Tongue (tissue), 2 donors: Measurements from ENCODE around the gene AQP7. TPM values are rescaled to one million over a fixed set of nuclear protein-coding genes. Genes with fewer than 3 reads are reported as not detected.
"Not testable (repeated sequence)": the region's sequence is repeated elsewhere in the genome, so short reads cannot be mapped to it uniquely, and the experiment has no call there.

Source experiments
- DNase-seq: peaks from one replicate; pipeline ENCODE4 v3.0.0-alpha.2; 2015
- total RNA-seq: library from RNA; depleted of rRNA; stranded (reverse); fragments of >200 nt; gene quantifications from one replicate; pipeline ENCODE4 v1.2.3, GENCODE V29; 2014

AQP7 gene
- 8.4 TPM for total RNA-seq

DNA sequence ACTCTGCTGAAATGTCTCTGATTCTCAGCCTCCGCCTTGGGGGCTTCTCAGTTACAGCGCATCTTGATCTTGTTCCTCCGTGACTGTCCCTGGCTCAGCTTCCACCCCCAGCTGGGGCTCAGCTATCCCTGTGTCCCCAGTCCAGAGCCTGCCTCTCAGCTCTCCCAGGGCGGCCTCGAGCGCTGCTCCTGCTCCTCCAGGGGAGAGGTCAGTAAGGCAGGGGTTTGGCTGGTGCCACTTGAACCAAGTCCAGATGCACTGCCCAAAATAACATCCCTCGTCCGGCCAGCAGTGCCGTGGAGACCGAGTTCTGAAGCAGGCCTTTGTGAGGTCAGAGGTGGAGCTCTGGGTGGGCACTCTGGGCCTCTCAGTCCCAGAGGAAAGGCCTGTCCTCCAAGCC lies at the start of gene AQP7:
Gene AQP7, minus strand, starts transcription at position 198 of the 400 bp plus-strand sequence. CDS start 1,306 bp downstream, outside the sequence.
- DNase-seq: not testable (repeated sequence)

DNA sequence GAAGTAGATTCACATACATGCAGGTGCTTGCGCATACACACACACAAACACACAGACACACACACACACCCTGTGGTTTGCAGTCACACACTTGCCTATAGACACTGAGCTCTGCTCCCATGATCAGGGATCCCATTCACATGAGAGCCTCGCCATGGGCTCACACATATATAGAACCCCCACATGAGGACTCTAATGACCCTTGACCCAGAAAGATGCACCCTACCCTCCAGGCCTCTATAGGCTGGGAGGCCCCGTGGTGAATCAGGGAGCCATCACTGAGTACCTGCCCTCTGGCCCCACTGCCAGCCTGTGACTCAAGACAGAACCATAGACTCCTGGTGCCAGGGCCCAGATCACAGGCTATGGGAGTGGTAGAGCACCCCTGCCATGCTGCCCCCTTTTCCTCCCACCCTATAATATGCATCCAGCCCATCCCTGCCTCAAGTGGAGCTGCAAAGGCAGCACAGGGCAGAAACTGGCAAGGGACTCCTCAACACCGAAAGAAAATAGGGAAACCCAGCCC lies 48.3 kb upstream of the AQP7 start:
- DNase-seq: no peak

GRCh38 chr9:33449715-33450114 lies 47.3 kb upstream of the AQP7 start:
- no peak for DNase-seq

DNA sequence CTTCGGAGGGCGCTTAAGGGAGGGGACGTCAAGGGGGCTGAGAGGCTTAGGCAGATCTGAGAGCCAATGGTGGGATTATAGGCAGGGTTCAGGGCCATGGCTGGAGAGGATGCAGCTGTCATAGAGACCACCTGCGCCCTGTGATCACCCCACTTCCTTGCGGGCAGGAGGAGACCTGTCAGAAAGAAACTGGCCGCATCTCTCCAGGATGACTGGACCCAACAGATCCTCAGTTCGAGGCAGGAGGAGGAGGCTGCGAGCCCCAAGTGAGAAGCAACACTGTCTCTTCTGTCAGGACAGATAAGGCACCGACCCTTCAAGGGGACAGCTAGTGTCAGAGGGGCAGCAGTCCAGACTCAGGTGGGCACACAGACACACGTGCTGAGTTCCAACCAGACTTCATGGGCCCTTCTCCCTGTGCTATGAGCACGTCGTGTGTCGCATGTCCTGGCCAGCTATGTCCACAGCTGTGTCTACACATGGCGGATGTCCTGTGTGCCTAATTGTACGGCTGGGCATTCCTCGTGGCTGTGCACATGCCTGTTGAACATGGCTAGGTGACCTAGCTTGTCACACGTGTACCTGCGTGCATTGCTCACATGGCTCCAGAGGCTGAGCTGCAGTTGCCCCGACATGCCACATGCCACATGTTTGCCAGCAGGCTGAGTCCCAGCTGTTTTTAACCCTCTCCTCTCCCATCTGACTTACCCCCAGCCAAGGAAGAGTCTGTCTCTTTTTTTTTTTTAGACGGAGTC lies 45.6 kb upstream of the AQP7 start:
- peak; percentile 42 for DNase-seq

DNA sequence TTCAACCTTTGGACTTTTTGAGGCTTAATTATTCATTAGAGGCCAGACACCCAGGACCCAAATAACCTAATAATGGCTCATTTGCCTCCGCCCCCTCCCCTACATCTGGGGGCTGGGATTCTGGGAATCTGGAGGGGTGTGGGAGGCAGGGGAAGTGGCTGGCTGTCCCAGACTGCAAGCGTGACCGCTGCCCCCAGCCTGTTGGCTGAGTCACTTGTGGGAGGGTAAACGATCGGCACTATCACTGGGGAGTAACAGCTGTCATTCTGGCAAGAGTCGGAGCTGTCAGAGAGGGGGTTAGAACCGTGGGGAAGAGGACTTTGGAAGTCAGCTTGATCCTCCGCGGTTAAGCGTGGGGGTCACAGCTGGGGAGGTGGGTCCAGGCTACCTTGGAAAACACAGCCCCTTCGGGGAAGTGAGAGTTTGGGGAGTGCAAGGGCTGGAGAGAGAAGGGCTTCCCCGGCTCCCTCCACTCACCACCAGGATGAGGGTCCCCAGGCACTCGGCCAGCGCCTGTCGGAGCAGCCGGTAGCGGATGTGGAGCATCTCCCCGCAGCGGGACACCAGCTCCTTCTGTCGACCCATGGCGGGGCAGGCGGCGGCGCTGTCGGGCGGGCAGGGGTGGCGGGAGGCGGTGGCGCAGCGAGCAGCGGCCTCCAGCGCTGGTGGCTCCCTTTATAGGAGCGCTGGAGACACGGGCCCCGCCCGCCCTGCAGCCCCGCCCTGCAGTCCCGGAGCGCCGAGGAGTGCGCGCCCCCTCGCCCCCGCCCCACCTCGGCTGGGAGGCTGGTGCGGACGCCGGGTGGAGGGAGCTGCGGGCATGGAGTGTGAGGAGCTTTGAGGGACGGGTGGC lies 44.8 kb upstream of the AQP7 start, which contains the start of gene AQP3:
Gene AQP3, minus strand, starts transcription at position 648 of the 853 bp plus-strand sequence. Its CDS starts 63 bp downstream, at position 585.
- peak; percentile 87 for DNase-seq

DNA sequence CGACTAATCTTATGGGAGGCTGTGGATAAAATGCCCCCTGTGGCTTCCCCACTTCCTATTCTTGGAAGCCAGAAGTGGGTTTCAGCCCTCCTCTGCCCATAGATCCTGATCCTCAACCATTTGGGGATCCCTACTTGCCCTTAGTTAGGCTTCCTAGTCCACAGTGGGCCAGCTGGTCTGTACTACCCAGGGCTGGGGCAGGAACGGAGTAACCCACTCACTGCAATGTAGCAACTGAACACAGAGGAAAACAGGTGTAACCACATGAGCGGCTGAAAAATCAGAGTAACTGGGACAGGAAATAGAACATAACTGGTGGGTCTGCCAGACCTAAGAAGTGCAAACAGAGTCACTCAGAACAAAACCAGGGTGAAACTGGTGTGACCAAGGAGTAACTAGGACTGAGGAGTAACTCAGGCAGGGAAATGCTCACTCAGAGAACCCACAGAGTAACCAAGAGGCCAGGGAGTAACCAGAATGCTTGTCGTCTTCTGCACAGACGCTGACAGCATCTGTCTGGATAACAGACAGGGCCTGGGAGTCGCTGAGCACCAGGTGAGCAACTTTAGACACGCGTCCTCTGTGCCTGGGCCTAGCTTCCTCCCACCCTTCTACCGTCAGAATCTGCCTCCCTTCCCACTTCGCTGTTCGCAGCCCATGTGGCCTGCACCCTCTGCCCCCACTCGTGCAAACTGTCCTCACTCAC lies 44.0 kb upstream of the AQP7 start:
- peak; percentile 38 for DNase-seq

DNA sequence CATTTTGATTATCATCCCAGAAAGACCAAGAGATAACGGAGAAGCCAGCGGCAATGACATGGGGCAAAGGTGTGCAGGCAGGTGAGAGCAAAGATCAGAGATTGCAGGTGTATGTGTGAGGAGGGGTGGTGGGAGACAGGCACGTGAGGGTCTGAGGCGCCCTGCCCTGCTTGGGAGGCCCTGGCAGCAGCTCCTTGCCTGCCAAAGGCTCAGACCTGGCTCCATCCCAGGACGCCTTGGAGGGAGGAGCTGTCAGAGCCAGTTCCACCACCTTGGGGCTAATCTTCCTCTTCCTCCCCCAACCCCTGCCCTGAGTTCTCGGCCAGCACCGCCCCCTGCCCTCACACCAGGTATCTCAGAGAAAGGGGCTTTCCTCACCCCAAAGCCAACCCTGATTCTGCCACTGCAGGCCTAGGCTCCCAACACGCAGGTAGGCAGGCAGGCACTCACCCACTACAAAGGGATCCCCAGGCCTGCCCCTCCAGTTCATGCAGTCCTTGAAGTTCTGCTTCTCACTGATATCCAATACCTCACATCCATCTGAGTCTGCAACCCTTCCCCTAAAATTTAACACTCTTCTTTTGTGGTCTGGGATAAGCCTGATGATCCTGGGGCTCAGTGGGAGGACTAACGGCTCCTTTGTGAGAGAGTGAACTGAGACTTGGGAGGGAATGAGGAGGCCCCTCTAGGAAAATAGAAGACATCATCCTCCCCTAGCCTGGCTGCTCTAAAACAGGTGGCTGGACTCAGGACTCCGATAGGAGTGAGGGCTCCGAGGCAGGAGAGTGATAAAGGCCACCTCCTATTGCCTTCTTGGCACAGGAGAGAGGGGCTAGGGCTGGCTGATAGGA lies 43.2 kb upstream of the AQP7 start:
- DNase-seq: no peak

GRCh38 chr9:33443464-33444154 lies 41.2 kb upstream of the AQP7 start:
- no peak for DNase-seq

- no peak for DNase-seq
Observed at GRCh38 chr9:33443047-33443446, 40.7 kb upstream of the AQP7 start.

DNA sequence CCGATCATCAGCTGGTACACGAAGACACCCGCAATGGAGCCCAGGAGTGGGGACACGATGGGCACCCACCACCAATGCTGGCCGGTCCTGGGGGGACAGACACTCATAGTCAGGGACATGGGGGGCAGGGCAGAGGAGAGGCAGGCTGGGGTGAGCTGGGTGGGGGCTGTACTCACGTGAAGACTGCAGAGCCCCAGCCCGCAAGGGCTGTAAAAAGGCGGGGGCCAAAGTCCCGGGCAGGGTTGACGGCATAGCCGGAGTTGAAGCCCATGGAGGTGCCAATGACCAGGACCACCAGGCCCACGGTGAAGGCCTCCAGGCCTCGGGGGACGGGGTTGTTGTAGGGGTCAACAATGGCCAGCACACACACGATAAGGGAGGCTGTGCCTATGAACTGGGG lies 39.8 kb upstream of the AQP7 start:
- DNase-seq: no peak

- no peak for DNase-seq
Observed at GRCh38 chr9:33440609-33441008, 38.2 kb upstream of the AQP7 start.

DNA sequence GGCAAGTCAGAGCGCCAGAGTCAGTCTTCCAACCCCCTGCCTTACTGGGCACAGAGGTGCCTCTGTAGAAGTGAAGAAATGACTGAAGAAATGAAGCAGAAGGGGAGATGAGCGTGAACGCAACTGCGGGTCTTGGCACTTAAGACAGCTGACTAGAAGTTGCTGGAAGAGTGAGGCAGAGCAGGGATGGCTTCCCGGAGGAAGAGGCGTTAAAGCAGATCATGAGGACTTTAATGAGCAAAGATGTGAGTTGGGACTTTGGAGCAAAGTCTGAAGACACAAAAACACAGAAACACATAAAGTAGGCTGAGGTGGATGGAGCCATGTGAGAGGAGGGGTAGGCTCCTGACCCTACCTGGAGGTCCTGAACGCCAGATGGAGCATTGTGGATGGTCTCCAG lies 37.8 kb upstream of the AQP7 start:
- DNase-seq: no peak

- no peak for DNase-seq
Observed at GRCh38 chr9:33439731-33440130, 37.4 kb upstream of the AQP7 start.

GRCh38 chr9:33438926-33439680 lies 36.7 kb upstream of the AQP7 start:
- DNase-seq: no peak

- no peak for DNase-seq
Observed at GRCh38 chr9:33437898-33438297, 35.5 kb upstream of the AQP7 start.

- no peak for DNase-seq
Observed at GRCh38 chr9:33437205-33437604, 34.8 kb upstream of the AQP7 start.

DNA sequence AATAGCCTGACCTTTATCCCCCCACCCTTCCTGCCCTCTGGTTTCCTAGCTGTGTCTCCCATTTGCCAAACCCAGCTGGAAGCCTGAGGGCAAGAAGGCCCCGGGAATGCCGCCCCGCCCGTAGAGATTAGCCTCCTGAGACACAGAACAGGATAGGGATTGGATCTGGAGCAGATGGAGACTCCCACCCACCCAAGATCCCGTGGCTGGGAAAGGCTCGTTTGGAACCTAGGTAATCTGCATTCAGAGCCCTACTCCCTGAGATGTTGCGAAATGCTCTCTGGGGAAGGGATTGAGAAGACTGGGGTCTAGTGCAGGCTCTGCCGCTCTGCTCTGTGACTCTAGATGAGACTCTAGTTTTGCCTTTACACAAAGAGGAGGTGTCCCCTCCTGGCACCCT lies 34.1 kb upstream of the AQP7 start:
- no peak for DNase-seq

DNA sequence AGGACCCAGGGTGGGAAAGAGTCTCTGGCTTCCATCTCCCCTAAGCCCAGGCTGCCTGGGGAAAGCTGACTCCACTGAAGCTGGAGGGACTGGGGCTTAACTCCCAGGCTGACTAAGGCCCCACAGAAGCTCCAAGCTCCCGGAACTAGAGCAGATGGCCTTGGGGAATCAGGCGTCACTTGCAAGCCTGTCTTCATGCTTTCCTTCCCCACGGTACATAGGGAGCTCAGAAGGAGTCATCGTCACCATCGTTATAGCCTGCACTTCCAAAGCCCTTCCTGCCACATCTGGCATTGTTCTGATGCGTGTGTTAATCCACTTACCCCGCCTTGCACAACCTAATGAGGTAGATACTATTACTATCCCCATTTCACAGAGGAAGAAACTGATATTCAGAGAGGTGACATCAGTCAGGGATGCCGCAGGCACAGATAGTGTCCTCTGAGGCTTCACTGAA lies 33.5 kb upstream of the AQP7 start:
- no peak for DNase-seq

DNA sequence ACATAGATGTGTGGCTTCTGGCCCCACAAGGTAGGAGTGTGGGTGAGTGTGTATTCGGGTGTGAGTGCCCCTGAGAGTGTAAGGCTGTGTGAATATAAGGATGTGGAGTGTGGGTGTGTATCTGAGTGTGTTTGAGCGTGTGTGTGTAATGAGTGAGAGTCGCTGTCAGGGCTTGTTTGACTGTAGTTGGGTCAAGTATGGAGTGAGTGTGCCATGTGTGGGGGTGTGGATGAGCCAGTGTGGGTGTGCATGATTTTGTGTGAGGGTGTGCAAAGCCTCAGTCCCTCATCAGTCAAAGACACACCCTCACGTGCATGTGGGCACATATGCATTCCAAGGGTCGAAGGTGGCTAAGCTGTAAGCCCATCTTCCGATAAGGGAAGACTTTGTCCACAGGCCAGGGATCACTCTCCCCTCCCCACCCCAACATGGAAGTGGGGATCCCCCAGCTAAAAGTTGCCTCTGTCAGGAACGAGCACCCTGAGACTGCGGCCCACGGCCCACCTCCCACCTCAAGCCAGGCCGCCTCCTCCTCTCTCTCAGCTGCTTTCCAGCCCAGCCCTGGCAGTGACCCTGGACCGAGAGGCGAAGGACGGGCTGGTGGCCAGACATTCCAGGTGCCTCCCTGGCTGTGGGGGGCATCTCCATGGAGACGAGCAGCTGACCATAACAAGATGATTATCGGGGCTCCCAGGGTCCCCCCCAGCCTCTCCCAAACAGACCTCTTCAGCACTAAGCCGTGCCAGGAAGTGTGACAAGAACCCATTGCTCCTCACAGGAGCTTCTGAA lies 32.1 kb upstream of the AQP7 start:
- DNase-seq: no peak
